K562 (cell line): Measurements from ENCODE around the gene DCLK2.
A peak's percentile ranks its signal among the peaks of the same experiment; 100 is the strongest.

Experiments
- ATF1 ChIP-seq, 2 experiments: fragments of 450-650 bp in 1 of 2; IDR thresholded peaks; 2 replicates each; pipeline ENCODE4 v1.6.1; 2016; ENCODE audit warnings: missing compliant biosample characterization in 1 of 2, missing genetic modification characterization in 1 of 2
- JUN ChIP-seq, 2 experiments: sonication (generic) in 1 of 2; formaldehyde crosslinking in 1 of 2; IDR thresholded peaks; 2 replicates each; pipeline versions ENCODE4 v1.6.1 to v1.8.0; 2012 to 2022; ENCODE audit warnings: borderline replicate concordance in 2 of 2, mild to moderate bottlenecking in 2 of 2, improper control_type of control experiment in 1 of 2, low read depth in 1 of 2, low read length in 1 of 2, missing genetic modification reagents in 1 of 2
- JUNB ChIP-seq: fragments of 450-650 bp; formaldehyde crosslinking; conservative IDR thresholded peaks from 2 replicates; pipeline ENCODE4 v1.4.0; 2020; ENCODE audit warnings: mild to moderate bottlenecking
- MIER1 ChIP-seq: fragments of 450-650 bp; IDR thresholded peaks from 2 replicates; pipeline ENCODE4 v1.6.1; 2016; ENCODE audit warnings: antibody characterized with exemption, mild to moderate bottlenecking, low read depth
- POLR2AphosphoS5 ChIP-seq: IDR thresholded peaks from 2 replicates; pipeline ENCODE4 v1.6.1; 2011; ENCODE audit warnings: mild to moderate bottlenecking, low read depth, low read length, moderate library complexity; ENCODE audit not compliant: control insufficient read depth, insufficient read depth
- RCOR1 ChIP-seq, 2 experiments: IDR thresholded peaks; 2 replicates each; pipeline ENCODE4 v1.6.1; 2012; ENCODE audit warnings: low read depth in 2 of 2, low read length in 2 of 2, borderline replicate concordance in 1 of 2, improper control_type of control experiment in 1 of 2
- RNF2 ChIP-seq: sonication (generic); IDR thresholded peaks from 2 replicates; pipeline ENCODE4 v1.6.1; 2016
- ZC3H11A ChIP-seq: IDR thresholded peaks from 2 replicates; pipeline ENCODE4 v1.6.1; 2012; ENCODE audit warnings: low read depth, low read length, improper control_type of control experiment
- TF ChIP-seq, protein P1 (sequence below), 3 experiments: IDR thresholded peaks in 2 of 3; conservative IDR thresholded peaks in 1 of 3; 2 replicates each; pipeline ENCODE4 v1.5.1; 2011 to 2012; ENCODE audit warnings: low read length in 3 of 3, mild to moderate bottlenecking in 3 of 3, control low read depth in 2 of 3, improper control_type of control experiment in 1 of 3, inconsistent platforms in 1 of 3, low read depth in 1 of 3, mixed read lengths in 1 of 3, moderate library complexity in 1 of 3; ENCODE audit not compliant: insufficient read depth in 2 of 3

DNA sequence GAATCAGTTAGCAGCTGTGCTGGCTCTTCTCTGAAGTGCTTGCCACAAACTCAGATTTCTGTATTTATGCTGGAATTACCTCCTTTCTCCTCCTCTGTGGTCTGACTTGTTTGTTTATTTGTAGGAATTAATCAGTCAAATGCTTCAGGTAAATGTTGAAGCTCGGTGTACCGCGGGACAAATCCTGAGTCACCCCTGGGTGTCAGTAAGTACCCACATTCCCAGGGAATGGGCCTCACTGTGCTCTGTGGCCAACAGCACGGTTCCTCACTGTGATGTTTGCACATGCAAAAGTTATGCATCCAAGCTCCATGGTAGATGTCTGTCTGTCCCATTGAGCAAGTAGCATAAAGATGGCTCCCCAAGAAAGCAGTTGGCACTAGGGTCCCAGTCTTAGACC, 169.9 kb downstream of the DCLK2 start:
- TF ChIP-seq ZC3H11A (no peak), RCOR1 (IDR thresholded peaks at IDR 0.05; ENCODE audit: borderline replicate concordance in 1 of 2, low read depth in 2 of 2, low read length in 2 of 2) (no peak), RNF2 (no peak), JUN (IDR thresholded peaks at IDR 0.05; ENCODE audit: borderline replicate concordance, low read depth, low read length) (no peak), JUN (CRISPR knock-in tag; IDR thresholded peaks at IDR 0.05; ENCODE audit: borderline replicate concordance) (no peak), POLR2AphosphoS5 (no peak), ATF1 (CRISPR knock-in tag; IDR thresholded peaks at IDR 0.05) (no peak), ATF1 (tag; IDR thresholded peaks at IDR 0.05) (no peak), JUNB (CRISPR knock-in tag) (no peak), MIER1 (no peak)
- TF ChIP-seq, protein P1, sequence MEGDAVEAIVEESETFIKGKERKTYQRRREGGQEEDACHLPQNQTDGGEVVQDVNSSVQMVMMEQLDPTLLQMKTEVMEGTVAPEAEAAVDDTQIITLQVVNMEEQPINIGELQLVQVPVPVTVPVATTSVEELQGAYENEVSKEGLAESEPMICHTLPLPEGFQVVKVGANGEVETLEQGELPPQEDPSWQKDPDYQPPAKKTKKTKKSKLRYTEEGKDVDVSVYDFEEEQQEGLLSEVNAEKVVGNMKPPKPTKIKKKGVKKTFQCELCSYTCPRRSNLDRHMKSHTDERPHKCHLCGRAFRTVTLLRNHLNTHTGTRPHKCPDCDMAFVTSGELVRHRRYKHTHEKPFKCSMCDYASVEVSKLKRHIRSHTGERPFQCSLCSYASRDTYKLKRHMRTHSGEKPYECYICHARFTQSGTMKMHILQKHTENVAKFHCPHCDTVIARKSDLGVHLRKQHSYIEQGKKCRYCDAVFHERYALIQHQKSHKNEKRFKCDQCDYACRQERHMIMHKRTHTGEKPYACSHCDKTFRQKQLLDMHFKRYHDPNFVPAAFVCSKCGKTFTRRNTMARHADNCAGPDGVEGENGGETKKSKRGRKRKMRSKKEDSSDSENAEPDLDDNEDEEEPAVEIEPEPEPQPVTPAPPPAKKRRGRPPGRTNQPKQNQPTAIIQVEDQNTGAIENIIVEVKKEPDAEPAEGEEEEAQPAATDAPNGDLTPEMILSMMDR (IDR thresholded peaks at IDR 0.05 in 2 of 3, conservative IDR thresholded peaks at IDR 0.05 in 1 of 3; ENCODE audit: insufficient read depth in 2 of 3, low read depth in 1 of 3, low read length in 3 of 3) = peak in 2 of 3 experiments; percentile 17 to 33; a peak in 2 of 6 replicates
